NCI-H2107 treated with DMSO at 0.1 percent for 48 hours (cell line): Measurements from ENCODE around the gene EIF2A.
"Not testable (repeated sequence)": the region's sequence is repeated elsewhere in the genome, so short reads cannot be mapped to it uniquely, and the experiment has no call there.

Source experiments
- DNase-seq: peaks from one replicate; lab custom pipeline; 2025; ENCODE audit not compliant: unreplicated experiment; lab: John Stamatoyannopoulos, UW

EIF2A gene

DNA sequence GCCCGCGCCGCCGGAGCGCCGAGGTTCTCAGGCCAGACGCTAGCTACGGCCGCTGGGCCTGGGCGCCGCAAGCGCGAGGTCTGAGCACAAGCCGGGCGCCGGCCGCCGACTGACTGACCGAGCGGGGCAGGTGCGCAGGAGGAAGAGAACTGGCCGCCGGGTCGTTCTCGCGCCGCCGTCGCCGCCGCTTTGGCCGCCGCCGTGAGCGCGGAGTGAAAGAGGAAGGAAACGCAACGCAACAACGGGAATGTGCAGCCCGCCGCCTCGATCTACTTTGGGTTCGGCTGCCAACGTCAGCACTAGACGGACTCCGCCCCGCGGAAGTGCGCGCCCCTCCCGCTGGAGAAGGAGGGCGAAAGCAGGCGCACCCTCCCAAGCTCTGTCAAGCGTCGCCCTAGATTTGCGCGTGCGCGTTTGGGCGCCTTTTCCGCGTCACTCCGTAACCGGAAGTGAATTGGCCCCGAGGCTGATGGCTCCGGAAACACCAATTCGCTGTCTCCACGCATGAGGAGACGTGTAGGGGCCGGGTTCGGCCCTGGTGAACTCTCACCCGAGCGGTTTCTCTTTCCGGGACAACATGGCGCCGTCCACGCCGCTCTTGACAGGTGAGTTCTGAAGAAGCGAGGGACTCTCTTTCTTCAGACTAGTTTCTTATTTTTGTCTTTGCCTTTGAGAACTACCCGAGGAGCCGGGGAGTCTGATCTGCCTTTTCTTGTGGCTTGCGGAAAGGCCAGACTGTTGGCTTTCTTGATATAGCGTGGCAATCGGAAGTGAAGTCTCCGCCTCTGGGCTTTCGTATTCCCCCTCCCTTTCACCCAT is at the start of gene EIF2A, which contains the start of gene SERP1:
Gene EIF2A (plus strand): TSS at position 562 of the 819 bp plus-strand sequence. CDS start 16 bp downstream, at position 578.
Gene SERP1 (minus strand): TSS at position 271 of the 819 bp plus-strand sequence. CDS start 361 bp downstream, outside the sequence.
- DNase-seq, result peak; percentile 97

DNA sequence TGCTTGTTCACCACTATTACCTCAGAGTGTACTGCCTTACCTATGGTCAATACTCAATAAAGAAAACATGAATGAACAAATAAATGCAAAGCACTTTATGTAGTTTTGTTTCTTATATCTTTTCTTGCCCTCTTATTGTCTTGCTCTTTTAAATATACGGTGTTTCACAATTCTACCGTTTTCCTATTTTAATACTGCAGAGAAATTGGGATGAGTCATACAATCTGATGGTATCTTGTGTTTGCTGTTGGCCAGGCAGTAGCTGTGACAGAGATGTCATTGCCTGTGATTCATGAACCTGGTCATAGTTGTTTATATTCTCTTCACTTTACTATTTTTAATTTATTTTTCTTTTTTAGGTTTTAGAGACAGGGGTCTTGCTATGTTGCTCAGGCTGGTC is 48.6 kb upstream of the EIF2A start:
- no peak for DNase-seq

DNA sequence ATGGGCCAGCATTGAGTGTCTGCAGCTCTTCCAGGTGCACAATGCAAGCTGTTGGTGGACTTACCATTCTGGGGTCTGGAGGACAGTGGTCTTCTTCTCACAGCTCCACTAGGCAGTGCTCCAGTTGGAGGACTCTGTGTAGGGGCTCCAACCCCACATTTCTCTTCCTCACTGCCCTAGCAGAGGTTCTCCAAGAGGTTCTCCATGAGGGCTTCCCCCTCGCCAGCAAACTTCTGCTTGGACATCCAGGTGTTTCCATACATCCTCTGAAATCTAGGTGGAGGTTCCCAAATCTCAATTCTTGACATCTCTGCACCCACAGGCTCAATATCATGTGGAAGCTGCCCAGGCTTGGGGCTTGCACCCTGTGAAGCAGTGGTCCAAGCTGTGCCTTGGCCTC is 45.6 kb upstream of the EIF2A start:
- not testable (repeated sequence) for DNase-seq

DNA sequence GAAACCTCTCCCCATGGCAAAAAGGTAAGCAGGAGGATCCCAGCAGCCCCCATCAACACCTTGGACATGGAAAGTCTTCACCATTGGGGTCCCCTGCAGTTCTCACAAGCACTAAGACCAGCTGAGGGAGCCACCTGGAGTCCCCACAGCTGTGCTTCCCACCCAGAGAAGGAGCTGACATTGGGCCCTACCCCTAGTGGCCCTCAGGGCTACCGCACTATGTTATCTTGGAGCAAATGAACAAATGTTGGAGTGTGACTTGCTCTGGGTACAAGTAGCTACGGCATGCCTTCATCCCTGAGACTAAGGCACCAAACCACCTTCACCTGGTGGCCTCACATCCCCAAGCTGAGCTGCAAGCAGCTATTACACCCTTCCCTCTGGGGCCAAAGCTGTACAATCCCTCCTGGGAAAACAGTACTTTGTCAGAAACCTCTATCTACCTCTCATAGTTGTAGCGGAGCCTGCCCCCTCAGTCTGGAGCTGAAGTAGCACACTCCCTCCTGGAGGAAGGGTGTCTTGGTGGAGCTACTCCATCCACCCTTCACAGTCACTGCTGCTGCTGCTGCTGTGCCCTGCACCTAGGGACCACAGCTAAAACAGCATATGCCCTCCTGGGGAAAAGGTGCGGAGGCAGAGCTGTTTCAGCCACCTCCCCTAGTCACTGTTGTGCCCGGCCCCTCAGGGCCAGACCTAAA is 43.0 kb upstream of the EIF2A start:
- DNase-seq, result no peak

- no peak for DNase-seq
Observed at GRCh38 chr3:150504483-150504882, 42.1 kb upstream of the EIF2A start.

DNA sequence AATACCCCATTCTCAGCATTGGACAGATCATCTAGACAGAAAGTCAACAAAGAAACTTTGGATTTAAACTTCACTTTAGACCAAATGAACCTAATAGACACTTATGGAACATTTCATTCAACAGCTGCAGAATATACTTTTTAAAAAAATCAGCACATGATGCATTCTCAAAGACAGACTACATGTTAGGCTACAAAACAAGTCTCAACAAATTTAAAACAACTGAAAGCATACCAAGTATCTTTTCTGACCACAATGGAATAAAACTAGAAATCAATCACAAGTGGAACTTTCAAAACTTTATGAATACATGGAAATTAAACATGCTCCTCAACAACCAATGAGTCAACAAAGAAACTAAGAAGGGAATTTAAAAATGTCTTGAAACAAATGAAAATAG is 38.2 kb upstream of the EIF2A start:
- no peak for DNase-seq

DNA sequence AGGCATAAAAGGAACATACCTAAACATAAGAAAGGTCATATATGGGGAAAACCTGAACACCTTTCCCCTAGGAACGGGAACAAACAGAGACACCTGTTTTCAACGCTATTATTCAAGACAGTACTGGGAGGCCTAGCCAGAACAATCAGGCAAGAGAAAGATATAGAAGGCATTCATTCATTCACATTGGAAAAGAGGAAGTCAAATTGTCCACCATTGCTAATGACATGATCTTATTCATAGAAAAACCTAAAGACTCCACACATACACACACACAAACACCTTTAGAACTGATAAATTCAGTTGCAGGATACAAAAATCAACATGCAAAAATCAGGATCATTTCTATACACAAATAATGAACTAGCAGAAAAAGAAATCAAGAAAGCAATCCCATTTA is 36.8 kb upstream of the EIF2A start:
- no peak for DNase-seq

- no peak for DNase-seq
Observed at GRCh38 chr3:150511122-150511821, 35.3 kb upstream of the EIF2A start.

- no peak for DNase-seq
Observed at GRCh38 chr3:150515210-150515609, 31.4 kb upstream of the EIF2A start.

DNA sequence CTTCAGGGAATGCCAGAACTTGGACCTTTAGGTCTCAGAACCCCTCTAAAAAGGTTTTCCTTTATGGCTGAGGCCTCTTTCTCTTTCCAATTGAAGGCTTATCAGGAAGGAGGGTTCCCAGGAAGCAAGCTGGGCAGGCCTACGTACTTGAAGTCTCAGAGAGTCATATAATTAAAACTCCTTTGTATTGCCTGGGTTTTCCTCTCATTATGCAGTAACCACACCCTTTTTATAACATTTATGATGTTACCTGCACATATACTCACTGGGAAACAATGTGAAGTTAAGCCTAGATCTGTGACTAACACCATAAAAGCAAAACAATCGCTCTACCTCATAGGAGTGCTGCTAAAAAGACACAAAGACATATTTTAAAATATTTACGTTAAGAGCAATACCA is 27.6 kb upstream of the EIF2A start:
- DNase-seq, result no peak

DNA sequence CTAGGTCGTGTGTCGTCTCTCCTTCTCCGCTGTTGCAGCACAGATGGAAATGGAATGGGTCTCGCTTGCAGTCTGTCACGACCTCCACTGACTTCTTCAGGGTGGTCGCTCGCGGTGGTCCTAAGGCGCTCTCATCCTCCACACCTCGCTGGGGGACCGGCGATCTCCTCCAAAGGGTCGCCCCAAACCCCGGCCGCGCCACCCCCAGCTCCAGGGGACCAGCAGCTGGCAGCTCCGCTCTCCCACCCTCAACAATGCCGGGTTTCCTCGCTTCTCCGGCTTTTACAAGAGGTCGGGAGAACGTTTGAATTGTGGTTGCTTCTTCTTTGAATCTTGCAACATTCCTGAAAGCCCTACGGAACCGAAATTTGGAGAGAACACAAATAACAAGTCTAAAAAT is 26.2 kb upstream of the EIF2A start:
- no peak for DNase-seq

GRCh38 chr3:150521463-150521862 is 25.1 kb upstream of the EIF2A start:
- no peak for DNase-seq

GRCh38 chr3:150523538-150523937 is 23.0 kb upstream of the EIF2A start:
- DNase-seq, result no peak

- DNase-seq, result no peak
Observed at GRCh38 chr3:150527464-150528255, 18.9 kb upstream of the EIF2A start.

GRCh38 chr3:150528354-150528797 is 18.2 kb upstream of the EIF2A start:
- peak; percentile 15 for DNase-seq

- DNase-seq, result no peak
Observed at GRCh38 chr3:150531775-150532174, 14.8 kb upstream of the EIF2A start.

DNA sequence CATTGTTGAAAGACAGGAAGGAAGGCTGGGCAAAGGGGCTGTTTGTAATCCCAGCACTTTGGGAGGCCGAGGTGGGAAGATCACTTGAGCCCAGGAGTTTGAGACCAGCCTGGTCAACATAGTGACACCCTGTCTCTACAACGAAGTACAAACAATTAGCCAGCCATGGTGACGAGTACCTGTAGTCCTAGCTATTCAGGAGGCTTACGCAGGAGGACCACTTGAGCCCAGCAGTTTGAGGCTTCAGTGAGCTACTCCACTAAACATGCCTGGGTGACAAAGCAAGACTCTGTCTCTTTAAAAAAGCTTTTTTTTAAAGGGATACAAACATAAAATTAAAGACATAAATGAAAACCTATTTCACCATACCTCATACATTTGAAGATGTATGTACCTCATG is 11.4 kb upstream of the EIF2A start:
- peak; percentile 21 for DNase-seq

DNA sequence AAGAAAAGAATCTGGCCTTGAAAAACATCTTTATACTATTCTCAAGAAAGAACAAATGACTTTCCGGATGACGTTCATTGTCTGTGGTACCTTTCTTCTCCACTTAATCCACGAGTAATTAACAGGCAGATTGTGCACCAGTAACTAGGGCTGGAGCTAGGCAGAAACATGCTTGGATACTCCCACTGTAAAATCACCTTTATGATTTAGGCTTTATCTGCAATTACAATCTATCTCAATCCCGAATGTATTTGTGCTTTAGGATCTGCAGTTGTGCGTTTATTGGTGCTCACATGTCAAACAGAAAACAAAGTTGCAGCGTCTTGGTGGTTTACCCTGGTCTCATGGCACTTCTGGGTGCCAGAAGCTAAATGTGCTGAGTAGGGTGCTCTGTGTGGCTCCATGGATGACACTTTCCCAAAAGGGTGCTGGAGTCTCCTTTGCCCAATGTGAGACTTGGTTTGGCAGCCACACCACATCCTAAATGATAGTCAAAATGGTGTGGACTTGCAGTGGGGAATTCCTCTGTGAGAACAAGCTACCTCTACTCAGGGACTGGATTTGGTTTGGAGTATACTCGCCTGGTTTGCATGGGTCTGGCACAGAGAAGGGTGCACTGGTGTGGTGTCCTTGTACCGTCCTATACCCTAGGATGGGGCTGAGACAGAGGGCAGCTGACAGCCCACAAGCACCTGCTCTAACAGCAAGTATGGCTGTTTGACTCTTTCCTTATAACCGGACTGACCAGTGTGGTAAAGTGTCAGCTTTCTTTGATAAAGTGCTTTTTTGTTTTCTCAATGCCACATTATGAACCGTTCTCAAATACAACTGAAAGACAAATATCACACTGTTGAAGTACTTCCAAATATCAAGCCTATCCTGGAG is 8.0 kb upstream of the EIF2A start:
- DNase-seq, result no peak

DNA sequence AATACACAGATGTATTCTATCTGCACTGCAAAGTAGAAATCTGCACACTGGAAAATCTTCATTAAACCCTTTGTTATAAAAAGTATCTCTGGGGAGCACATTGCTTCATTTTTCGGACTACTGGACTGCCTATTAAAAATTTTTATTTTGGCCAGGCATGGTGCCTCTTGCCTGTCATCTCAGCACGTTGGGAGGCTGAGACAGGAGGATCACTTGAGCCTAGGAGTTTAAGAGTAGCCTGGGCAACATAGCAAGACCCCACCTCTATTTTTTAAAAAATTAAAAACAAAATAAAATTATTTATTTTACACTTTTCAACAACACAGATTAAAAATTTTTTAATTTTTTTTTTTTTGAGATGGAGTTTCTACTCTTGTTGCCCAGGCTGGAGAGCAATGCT is 6.3 kb upstream of the EIF2A start:
- DNase-seq, result no peak

GRCh38 chr3:150540991-150541390 is 5.6 kb upstream of the EIF2A start:
- DNase-seq, result no peak
